Fibroblast of pulmonary artery (primary cell): ENCODE measurements around the gene STAMBP.

Source experiments
- DNase-seq: peaks from one replicate; pipeline ENCODE4 v3.0.0-alpha.2; 2010; ENCODE audit warnings: low read depth
- H3K4me3 ChIP-seq: replicated peaks from 2 replicates; pipeline ENCODE4 v1.5.1; 2011; ENCODE audit warnings: low read depth, mild to moderate bottlenecking, control low read depth, low read length, moderate library complexity
- TF ChIP-seq, protein P1 (sequence below): IDR thresholded peaks from 2 replicates; pipeline ENCODE4 v1.5.1; 2011; ENCODE audit warnings: mild to moderate bottlenecking, control low read depth, low read length, inconsistent platforms; ENCODE audit errors: missing control alignments

Gene STAMBP

DNA sequence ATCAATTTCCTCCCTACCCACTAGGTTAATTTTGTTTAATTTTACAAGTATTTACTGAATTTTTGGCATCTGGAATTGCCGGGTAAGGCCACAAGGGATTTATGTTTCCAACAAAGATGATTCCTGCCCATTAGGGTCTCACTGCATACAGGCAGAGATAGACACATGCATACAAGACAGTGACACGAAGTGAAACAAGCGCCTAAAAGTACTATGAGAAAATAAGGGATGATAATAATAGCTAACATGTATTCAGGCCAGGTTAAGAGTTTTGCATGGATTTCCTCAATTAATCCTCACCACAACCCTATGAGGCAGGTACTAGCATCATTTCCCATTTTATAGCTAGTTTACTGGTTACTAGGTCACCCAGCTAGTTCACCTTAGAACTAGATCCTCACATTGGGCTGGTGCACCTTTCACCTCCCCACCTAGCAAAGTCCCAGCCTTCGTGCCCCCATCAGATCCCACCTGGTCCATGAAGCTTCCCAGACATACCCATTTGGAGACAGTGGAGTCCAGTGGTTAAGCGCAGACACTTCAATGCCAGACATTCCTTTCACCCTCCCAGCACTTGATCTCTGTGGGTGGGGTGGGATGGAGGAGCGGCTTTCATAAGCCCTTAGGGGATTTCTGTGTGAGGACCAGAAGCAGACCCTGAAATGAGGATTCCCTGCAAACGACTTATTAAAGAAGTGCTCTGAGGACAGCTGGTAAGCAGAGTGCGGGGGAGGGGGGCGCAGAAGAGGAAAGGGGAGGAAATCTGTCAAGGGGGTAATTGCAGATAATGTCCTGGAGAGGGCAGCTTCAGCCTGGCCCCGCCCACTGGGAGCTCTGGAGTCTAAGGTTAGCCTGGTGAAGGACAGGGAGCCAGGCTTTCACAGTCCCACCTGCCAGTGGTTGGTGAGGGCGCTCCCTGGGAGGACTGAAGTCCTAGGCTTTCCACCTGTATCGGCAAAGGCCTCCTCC is 92.1 kb downstream of the STAMBP start:
- TF ChIP-seq, protein P1, sequence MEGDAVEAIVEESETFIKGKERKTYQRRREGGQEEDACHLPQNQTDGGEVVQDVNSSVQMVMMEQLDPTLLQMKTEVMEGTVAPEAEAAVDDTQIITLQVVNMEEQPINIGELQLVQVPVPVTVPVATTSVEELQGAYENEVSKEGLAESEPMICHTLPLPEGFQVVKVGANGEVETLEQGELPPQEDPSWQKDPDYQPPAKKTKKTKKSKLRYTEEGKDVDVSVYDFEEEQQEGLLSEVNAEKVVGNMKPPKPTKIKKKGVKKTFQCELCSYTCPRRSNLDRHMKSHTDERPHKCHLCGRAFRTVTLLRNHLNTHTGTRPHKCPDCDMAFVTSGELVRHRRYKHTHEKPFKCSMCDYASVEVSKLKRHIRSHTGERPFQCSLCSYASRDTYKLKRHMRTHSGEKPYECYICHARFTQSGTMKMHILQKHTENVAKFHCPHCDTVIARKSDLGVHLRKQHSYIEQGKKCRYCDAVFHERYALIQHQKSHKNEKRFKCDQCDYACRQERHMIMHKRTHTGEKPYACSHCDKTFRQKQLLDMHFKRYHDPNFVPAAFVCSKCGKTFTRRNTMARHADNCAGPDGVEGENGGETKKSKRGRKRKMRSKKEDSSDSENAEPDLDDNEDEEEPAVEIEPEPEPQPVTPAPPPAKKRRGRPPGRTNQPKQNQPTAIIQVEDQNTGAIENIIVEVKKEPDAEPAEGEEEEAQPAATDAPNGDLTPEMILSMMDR, result peak; percentile 17
- no peak overlapping the region for H3K4me3 ChIP-seq
- no peak for DNase-seq

DNA sequence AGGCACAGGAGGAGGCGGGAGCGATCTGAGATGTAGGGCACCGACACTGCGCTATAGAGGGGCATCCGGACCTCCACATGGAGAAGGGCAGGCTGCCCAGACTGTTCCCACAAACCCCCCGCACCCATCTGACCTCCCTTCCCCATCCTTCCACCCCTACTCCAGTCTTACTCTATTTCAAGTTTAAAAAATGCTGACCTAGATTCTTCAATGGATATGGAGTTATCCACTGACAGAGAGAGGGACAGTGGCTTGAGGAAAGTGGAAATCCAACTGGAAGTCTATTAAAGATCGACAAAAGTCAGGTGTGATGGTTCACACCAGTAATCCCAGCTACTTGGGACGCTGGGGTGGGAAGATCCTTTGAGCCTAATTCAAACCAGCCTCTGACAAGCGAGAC is 92.8 kb downstream of the STAMBP start:
- TF ChIP-seq, protein P1, result no peak
- DNase-seq, result no peak
- H3K4me3 ChIP-seq, result no peak overlapping the region

DNA sequence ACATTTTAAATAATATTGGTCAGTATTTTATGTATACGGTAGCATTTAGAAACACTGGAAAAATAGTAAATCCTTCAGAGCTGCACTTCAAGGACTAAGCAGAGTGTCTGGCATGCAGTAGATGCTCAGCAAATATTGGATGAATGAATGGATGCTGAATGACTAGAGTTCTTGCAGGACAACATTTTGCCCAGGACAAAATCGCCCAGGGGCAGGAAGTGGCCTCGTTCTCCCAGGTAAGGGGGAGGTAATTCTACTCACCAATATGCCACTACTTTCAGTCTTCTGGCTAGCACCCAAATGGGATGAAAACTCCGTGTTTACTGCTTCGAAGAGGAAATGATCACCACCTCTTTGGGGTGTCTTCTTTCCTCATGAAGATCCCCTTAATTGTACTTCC is 93.9 kb downstream of the STAMBP start:
- TF ChIP-seq, protein P1, result no peak
- no peak overlapping the region for H3K4me3 ChIP-seq
- no peak for DNase-seq
